Stimulated activated CD4-positive, alpha-beta T cell treated with anti-CD3 and anti-CD28 coated beads, Interleukin-4, amount 100 ng/mL, for 1 hour (primary cell): Measurements from ENCODE around the gene RAB7A.

Experiments
- DNase-seq: peaks from one replicate; pipeline ENCODE4 v3.0.0-alpha.2; 2020

The RAB7A gene

DNA sequence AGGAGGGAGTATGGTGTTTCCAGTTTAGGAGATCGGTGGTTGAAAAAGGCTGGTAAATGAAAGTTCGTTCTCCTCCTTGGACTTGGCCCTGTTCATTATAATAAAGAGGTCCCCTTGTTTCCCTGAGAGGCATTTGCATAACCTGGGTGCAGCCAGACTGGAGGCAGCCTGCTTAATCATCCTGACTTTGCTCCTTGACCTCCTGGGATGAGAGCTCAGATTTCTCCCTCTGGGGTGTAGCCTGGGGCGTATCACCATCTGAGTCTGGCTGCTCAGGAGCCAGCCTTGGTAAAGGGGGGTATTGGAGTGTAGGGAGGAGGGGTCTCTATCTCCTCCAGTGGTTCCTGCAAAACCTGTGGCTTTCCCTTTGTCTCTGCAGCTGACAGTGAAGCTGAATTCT, 132.2 kb downstream of the RAB7A start:
- no peak for DNase-seq

DNA sequence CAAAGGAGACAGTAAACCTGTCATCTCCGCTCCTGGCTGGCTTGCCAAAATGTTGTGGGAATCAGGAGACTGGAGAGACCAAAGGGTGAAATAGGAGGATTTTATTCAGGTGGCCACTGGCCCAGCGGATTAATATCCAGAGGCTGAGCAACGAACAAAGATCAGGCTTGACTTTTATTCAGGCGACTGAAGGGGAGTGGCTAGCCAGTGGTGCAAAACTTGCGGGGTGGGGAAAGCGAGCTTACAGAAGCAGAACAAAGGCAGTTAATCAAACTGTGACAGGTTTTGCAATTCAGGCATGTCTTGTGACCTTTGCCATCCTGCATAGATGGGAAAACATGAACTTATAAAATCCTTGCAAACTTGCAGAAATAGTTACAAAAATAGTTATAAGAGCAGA, 133.6 kb downstream of the RAB7A start:
- DNase-seq, result no peak

DNA sequence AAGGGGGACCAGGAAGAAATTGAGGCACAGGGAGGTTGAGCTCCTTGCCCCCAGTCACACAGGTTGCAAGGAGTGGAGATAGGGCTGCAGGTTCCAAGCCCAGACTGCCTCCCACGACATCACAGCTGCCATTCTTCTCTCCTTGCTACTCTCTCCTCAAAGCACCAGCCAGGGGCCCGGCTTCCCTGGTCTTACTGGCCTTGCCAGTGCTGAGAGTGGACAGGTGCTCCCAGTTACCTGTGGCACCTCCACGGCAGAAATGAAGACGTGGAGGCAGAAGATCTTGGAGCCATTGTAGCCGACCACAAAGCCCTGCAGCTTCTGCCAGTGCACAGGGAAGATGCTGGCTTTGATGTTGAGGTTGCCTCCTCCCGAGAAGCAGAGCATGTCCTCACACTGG, 135.5 kb downstream of the RAB7A start:
- DNase-seq, result no peak

- DNase-seq, result no peak
Observed at GRCh38 chr3:128863560-128863959, 137.6 kb downstream of the RAB7A start.
